SIG-M5 treated with dmso at 0.1 percent for 504 hours (cell line): ENCODE results near the gene NOPCHAP1.
"Not testable (repeated sequence)": the region's sequence is repeated elsewhere in the genome, so short reads cannot be mapped to it uniquely, and the experiment has no call there.

Experiments used
- DNase-seq: peaks from one replicate; lab custom pipeline; 2025; ENCODE audit not compliant: unreplicated experiment; lab: John Stamatoyannopoulos, UW

NOPCHAP1 gene

GRCh38 chr12:104986022-104986941 lies at the start of gene NOPCHAP1:
Gene NOPCHAP1, plus strand, starts transcription at chr12:104986316. Its CDS starts 37 bp downstream, at chr12:104986353.
- DNase-seq = peak; percentile 88

GRCh38 chr12:104938371-104938770 lies 47.7 kb upstream of the NOPCHAP1 start:
- DNase-seq = no peak

GRCh38 chr12:104939089-104939488 lies 47.0 kb upstream of the NOPCHAP1 start:
- no peak for DNase-seq

- DNase-seq = no peak
Measured at GRCh38 chr12:104941454-104941853, 44.7 kb upstream of the NOPCHAP1 start.

GRCh38 chr12:104942075-104942474 lies 44.0 kb upstream of the NOPCHAP1 start:
- no peak for DNase-seq

GRCh38 chr12:104943401-104943800 lies 42.7 kb upstream of the NOPCHAP1 start:
- DNase-seq = not testable (repeated sequence)

- DNase-seq = no peak
Measured at GRCh38 chr12:104944252-104944651, 41.9 kb upstream of the NOPCHAP1 start.

- not testable (repeated sequence) for DNase-seq
Measured at GRCh38 chr12:104948716-104949115, 37.4 kb upstream of the NOPCHAP1 start.

GRCh38 chr12:104951759-104952509 lies 34.2 kb upstream of the NOPCHAP1 start:
- DNase-seq = no peak

- no peak for DNase-seq
Measured at GRCh38 chr12:104952816-104953215, 33.3 kb upstream of the NOPCHAP1 start.

- DNase-seq = no peak
Measured at GRCh38 chr12:104953323-104953722, 32.8 kb upstream of the NOPCHAP1 start.

- no peak for DNase-seq
Measured at GRCh38 chr12:104955703-104956102, 30.4 kb upstream of the NOPCHAP1 start.

GRCh38 chr12:104956870-104957718 lies 29.0 kb upstream of the NOPCHAP1 start:
- no peak for DNase-seq

- no peak for DNase-seq
Measured at GRCh38 chr12:104957719-104958000, 28.5 kb upstream of the NOPCHAP1 start.

GRCh38 chr12:104958001-104958804 lies 27.9 kb upstream of the NOPCHAP1 start, which contains the start of gene SLC41A2:
Gene SLC41A2, minus strand, starts transcription at chr12:104958290. Its CDS starts 29,763 bp downstream, at chr12:104928527.
- peak; percentile 52 for DNase-seq

GRCh38 chr12:104958805-104959334 lies 27.2 kb upstream of the NOPCHAP1 start:
- DNase-seq = no peak

- no peak for DNase-seq
Measured at GRCh38 chr12:104959335-104959841, 26.7 kb upstream of the NOPCHAP1 start.

- DNase-seq = no peak
Measured at GRCh38 chr12:104960464-104960863, 25.7 kb upstream of the NOPCHAP1 start.

- DNase-seq = no peak
Measured at GRCh38 chr12:104963757-104964156, 22.4 kb upstream of the NOPCHAP1 start.
